HG02610 (cell line): ENCODE results near the gene C10orf62.

Source experiments
- ATAC-seq: cut with Tn5 transposase; IDR thresholded peaks from one replicate; pipeline ENCODE4 v1.9.1; 2021; ENCODE audit warnings: mild to moderate bottlenecking, moderate library complexity; ENCODE audit not compliant: unreplicated experiment

The C10orf62 gene

GRCh38 chr10:97584798-97585438, 4.6 kb upstream of the C10orf62 start:
- ATAC-seq, result no peak

- no peak for ATAC-seq
These were observed 4.1 kb upstream of the C10orf62 start for GRCh38 chr10:97585439-97585811.

- no peak for ATAC-seq
These were observed 2.3 kb upstream of the C10orf62 start for GRCh38 chr10:97587183-97587582.

- no peak for ATAC-seq
These were observed 694 bp downstream of the C10orf62 start for GRCh38 chr10:97590082-97590747.

GRCh38 chr10:97590748-97591495, 1.4 kb downstream of the C10orf62 start:
- ATAC-seq, result no peak

GRCh38 chr10:97593421-97593820, 3.9 kb downstream of the C10orf62 start:
- ATAC-seq, result no peak

- no peak for ATAC-seq
These were observed 6.9 kb downstream of the C10orf62 start for GRCh38 chr10:97596101-97597082.

GRCh38 chr10:97597778-97598177, 8.3 kb downstream of the C10orf62 start:
- ATAC-seq, result no peak

- ATAC-seq, result no peak
These were observed 9.1 kb downstream of the C10orf62 start for GRCh38 chr10:97598407-97599271.

GRCh38 chr10:97599272-97599619, 9.7 kb downstream of the C10orf62 start:
- ATAC-seq, result no peak

GRCh38 chr10:97600616-97601015, 11.1 kb downstream of the C10orf62 start:
- ATAC-seq, result no peak

GRCh38 chr10:97601268-97602215, 12.0 kb downstream of the C10orf62 start:
- no peak for ATAC-seq

GRCh38 chr10:97607095-97607636, 17.6 kb downstream of the C10orf62 start:
- no peak for ATAC-seq

- no peak for ATAC-seq
These were observed 19.6 kb downstream of the C10orf62 start for GRCh38 chr10:97608991-97609561.

GRCh38 chr10:97611473-97611872, 22.0 kb downstream of the C10orf62 start:
- no peak for ATAC-seq

- ATAC-seq, result no peak
These were observed 22.9 kb downstream of the C10orf62 start for GRCh38 chr10:97612386-97612785.

- ATAC-seq, result no peak
These were observed 28.8 kb downstream of the C10orf62 start for GRCh38 chr10:97618285-97618684.

GRCh38 chr10:97618733-97619132, 29.2 kb downstream of the C10orf62 start:
- no peak for ATAC-seq
